ENCODE data around the gene ADAMTS2.
A peak's percentile ranks its signal among the peaks of the same experiment; 100 is the strongest.

The ADAMTS2 gene

GRCh38 chr5:179171816-179172745, 173.2 kb downstream of the ADAMTS2 start:
- Histone ChIP-seq H4K91ac (ENCODE audit: low read length) (no peak overlapping the region), H2BK120ac (ENCODE audit: low read depth, low read length) (no peak overlapping the region), H3K9me3 (ENCODE audit: control insufficient read depth, low read length) (no peaks in the 10 kb centered on the region), H2BK15ac (ENCODE audit: low read depth, poor library complexity, severe bottlenecking) (no peak overlapping the region), H3K4me2 (ENCODE audit: low read length, poor library complexity, severe bottlenecking) (no peak overlapping the region), H3K27ac (ENCODE audit: low read length, poor library complexity, severe bottlenecking) (no peak overlapping the region), H3K14ac (ENCODE audit: low read length in 2 of 2) (no peak overlapping the region), H2AFZ (ENCODE audit: low read depth, low read length) (no peak overlapping the region), H4K8ac (ENCODE audit: low read length) (no peak overlapping the region), H3K18ac (ENCODE audit: low read depth in 1 of 2, low read length in 2 of 2) (no peak overlapping the region), H3K27me3 (ENCODE audit: control insufficient read depth in 1 of 2, insufficient read depth in 1 of 2, low read length in 2 of 2) (no peaks in the 10 kb centered on the region), H3K9ac (ENCODE audit: low read length) (no peak overlapping the region), H2BK5ac (ENCODE audit: low read depth, low read length, poor library complexity, severe bottlenecking) (no peak overlapping the region), H3K4ac (ENCODE audit: low read depth in 1 of 2, low read length in 2 of 2) (no peak overlapping the region), H2AK5ac (ENCODE audit: low read length, severe bottlenecking) (no peak overlapping the region), H3K4me1 (ENCODE audit: control insufficient read depth, insufficient read depth, low read depth, low read length) (no peaks in the 10 kb centered on the region), H3K36me3 (ENCODE audit: control insufficient read depth in 1 of 2, insufficient read depth in 2 of 2, low read depth in 1 of 2, low read length in 2 of 2) (peaks cover 0 to 31% of the 10 kb centered on the region in 2 experiments), H3K4me3 (ENCODE audit: insufficient read depth in 1 of 2, low read depth in 1 of 2, low read length in 2 of 2) (no peak overlapping the region), H2BK12ac (ENCODE audit: low read length in 2 of 2) (no peak overlapping the region), H3K79me1 (replicated peaks; ENCODE audit: low read length, poor library complexity, severe bottlenecking) (no peaks in the 10 kb centered on the region), H3K23ac (ENCODE audit: low read length in 2 of 2) (no peak overlapping the region)
- 92% methylated on average over 20 of the region's 20 CpGs for WGBS
- DNase-seq, result no peak

- Histone ChIP-seq H3K79me1 (replicated peaks; ENCODE audit: low read length, poor library complexity, severe bottlenecking) (no peaks in the 10 kb centered on the region), H3K23ac (ENCODE audit: low read length in 2 of 2) (no peak overlapping the region), H3K14ac (ENCODE audit: low read length in 2 of 2) (no peak overlapping the region), H4K8ac (ENCODE audit: low read length) (no peak overlapping the region), H3K27ac (ENCODE audit: low read length, poor library complexity, severe bottlenecking) (no peak overlapping the region), H3K36me3 (ENCODE audit: control insufficient read depth in 1 of 2, insufficient read depth in 2 of 2, low read depth in 1 of 2, low read length in 2 of 2) (peaks cover 0 to 23% of the 10 kb centered on the region in 2 experiments), H3K4me3 (ENCODE audit: insufficient read depth in 1 of 2, low read depth in 1 of 2, low read length in 2 of 2) (no peak overlapping the region), H3K4me2 (ENCODE audit: low read length, poor library complexity, severe bottlenecking) (no peak overlapping the region), H3K18ac (ENCODE audit: low read depth in 1 of 2, low read length in 2 of 2) (no peak overlapping the region), H3K9me3 (ENCODE audit: control insufficient read depth, low read length) (no peaks in the 10 kb centered on the region), H4K91ac (ENCODE audit: low read length) (no peak overlapping the region), H2BK12ac (ENCODE audit: low read length in 2 of 2) (no peak overlapping the region), H2BK120ac (ENCODE audit: low read depth, low read length) (no peak overlapping the region), H2AK5ac (ENCODE audit: low read length, severe bottlenecking) (no peak overlapping the region), H3K4me1 (ENCODE audit: control insufficient read depth, insufficient read depth, low read depth, low read length) (peaks cover 2% of the 10 kb centered on the region), H2AFZ (ENCODE audit: low read depth, low read length) (no peak overlapping the region), H3K27me3 (ENCODE audit: control insufficient read depth in 1 of 2, insufficient read depth in 1 of 2, low read length in 2 of 2) (no peaks in the 10 kb centered on the region), H2BK15ac (ENCODE audit: low read depth, poor library complexity, severe bottlenecking) (peak overlapping the region; percentile 48), H3K4ac (ENCODE audit: low read depth in 1 of 2, low read length in 2 of 2) (no peak overlapping the region), H3K9ac (ENCODE audit: low read length) (no peak overlapping the region), H2BK5ac (ENCODE audit: low read depth, low read length, poor library complexity, severe bottlenecking) (no peak overlapping the region)
- WGBS, result 95% methylated on average over 12 of the region's 12 CpGs
- DNase-seq, result no peak
These were observed 173.9 kb downstream of the ADAMTS2 start for GRCh38 chr5:179171251-179171815.

GRCh38 chr5:179170606-179171005, 174.7 kb downstream of the ADAMTS2 start:
- H3K4me2 ChIP-seq (ENCODE audit: low read length, poor library complexity, severe bottlenecking), result no peak overlapping the region
- H2BK15ac ChIP-seq (ENCODE audit: low read depth, poor library complexity, severe bottlenecking), result no peak overlapping the region
- H3K9ac ChIP-seq (ENCODE audit: low read length), result no peak overlapping the region
- H3K9me3 ChIP-seq (ENCODE audit: control insufficient read depth, low read length), result no peaks in the 10 kb centered on the region
- H3K79me1 ChIP-seq (replicated peaks; ENCODE audit: low read length, poor library complexity, severe bottlenecking), result no peaks in the 10 kb centered on the region
- H3K23ac ChIP-seq (ENCODE audit: low read length in 2 of 2), result no peak overlapping the region
- H3K36me3 ChIP-seq (ENCODE audit: control insufficient read depth in 1 of 2, insufficient read depth in 2 of 2, low read depth in 1 of 2, low read length in 2 of 2), result peaks cover 0 to 16% of the 10 kb centered on the region in 2 experiments
- 80% methylated on average over 6 of the region's 6 CpGs for WGBS
- H4K8ac ChIP-seq (ENCODE audit: low read length), result no peak overlapping the region
- H2BK120ac ChIP-seq (ENCODE audit: low read depth, low read length), result no peak overlapping the region
- H3K27ac ChIP-seq (ENCODE audit: low read length, poor library complexity, severe bottlenecking), result no peak overlapping the region
- H3K14ac ChIP-seq (ENCODE audit: low read length in 2 of 2), result no peak overlapping the region
- H3K27me3 ChIP-seq (ENCODE audit: control insufficient read depth in 1 of 2, insufficient read depth in 1 of 2, low read length in 2 of 2), result no peaks in the 10 kb centered on the region
- H3K4ac ChIP-seq (ENCODE audit: low read depth in 1 of 2, low read length in 2 of 2), result no peak overlapping the region
- no peak overlapping the region for H2BK5ac ChIP-seq (ENCODE audit: low read depth, low read length, poor library complexity, severe bottlenecking)
- H2AK5ac ChIP-seq (ENCODE audit: low read length, severe bottlenecking), result no peak overlapping the region
- H2AFZ ChIP-seq (ENCODE audit: low read depth, low read length), result no peak overlapping the region
- no peak for DNase-seq
- no peak overlapping the region for H2BK12ac ChIP-seq (ENCODE audit: low read length in 2 of 2)
- no peak overlapping the region for H3K4me3 ChIP-seq (ENCODE audit: insufficient read depth in 1 of 2, low read depth in 1 of 2, low read length in 2 of 2)
- peaks cover 2% of the 10 kb centered on the region for H3K4me1 ChIP-seq (ENCODE audit: control insufficient read depth, insufficient read depth, low read depth, low read length)
- H3K18ac ChIP-seq (ENCODE audit: low read depth in 1 of 2, low read length in 2 of 2), result no peak overlapping the region
- H4K91ac ChIP-seq (ENCODE audit: low read length), result no peak overlapping the region

GRCh38 chr5:179169836-179170235, 175.4 kb downstream of the ADAMTS2 start:
- peaks cover 0 to 8% of the 10 kb centered on the region in 2 experiments for H3K36me3 ChIP-seq (ENCODE audit: control insufficient read depth in 1 of 2, insufficient read depth in 2 of 2, low read depth in 1 of 2, low read length in 2 of 2)
- H4K8ac ChIP-seq (ENCODE audit: low read length), result no peak overlapping the region
- H3K4me2 ChIP-seq (ENCODE audit: low read length, poor library complexity, severe bottlenecking), result no peak overlapping the region
- H3K9ac ChIP-seq (ENCODE audit: low read length), result no peak overlapping the region
- H3K4me3 ChIP-seq (ENCODE audit: insufficient read depth in 1 of 2, low read depth in 1 of 2, low read length in 2 of 2), result no peak overlapping the region
- H3K27ac ChIP-seq (ENCODE audit: low read length, poor library complexity, severe bottlenecking), result no peak overlapping the region
- DNase-seq, result no peak
- no peaks in the 10 kb centered on the region for H3K27me3 ChIP-seq (ENCODE audit: control insufficient read depth in 1 of 2, insufficient read depth in 1 of 2, low read length in 2 of 2)
- no peak overlapping the region for H2AFZ ChIP-seq (ENCODE audit: low read depth, low read length)
- no peak overlapping the region for H4K91ac ChIP-seq (ENCODE audit: low read length)
- H2AK5ac ChIP-seq (ENCODE audit: low read length, severe bottlenecking), result no peak overlapping the region
- WGBS, result no CpG with 5 or more reads among the region's 1 CpG
- H3K9me3 ChIP-seq (ENCODE audit: control insufficient read depth, low read length), result no peaks in the 10 kb centered on the region
- H3K18ac ChIP-seq (ENCODE audit: low read depth in 1 of 2, low read length in 2 of 2), result no peak overlapping the region
- H2BK12ac ChIP-seq (ENCODE audit: low read length in 2 of 2), result no peak overlapping the region
- peaks cover 2% of the 10 kb centered on the region for H3K4me1 ChIP-seq (ENCODE audit: control insufficient read depth, insufficient read depth, low read depth, low read length)
- no peak overlapping the region for H3K23ac ChIP-seq (ENCODE audit: low read length in 2 of 2)
- H3K14ac ChIP-seq (ENCODE audit: low read length in 2 of 2), result no peak overlapping the region
- no peak overlapping the region for H2BK15ac ChIP-seq (ENCODE audit: low read depth, poor library complexity, severe bottlenecking)
- no peak overlapping the region for H3K4ac ChIP-seq (ENCODE audit: low read depth in 1 of 2, low read length in 2 of 2)
- no peak overlapping the region for H2BK120ac ChIP-seq (ENCODE audit: low read depth, low read length)
- H3K79me1 ChIP-seq (replicated peaks; ENCODE audit: low read length, poor library complexity, severe bottlenecking), result no peaks in the 10 kb centered on the region
- H2BK5ac ChIP-seq (ENCODE audit: low read depth, low read length, poor library complexity, severe bottlenecking), result no peak overlapping the region
